Uterus (tissue), 4 donors: Measurements from ENCODE around the gene TRIO. TPM values are rescaled to one million over a fixed set of nuclear protein-coding genes. Genes with fewer than 3 reads are reported as not detected.

ENCODE experiments used
- DNase-seq, 2 donors: peaks; one replicate each; pipeline ENCODE4 v3.0.0-alpha.2; 2019 to 2020
- H3K27ac ChIP-seq, 2 donors: fragments of 200-600 bp; sonication (generic); 1 replicate in 1 of 2; 2 replicates in 1 of 2; pipeline ENCODE4 v1.5.1; 2016 to 2018
- H3K27me3 ChIP-seq, 2 donors: fragments of 200-600 bp; sonication (generic); one replicate each; pipeline ENCODE4 v1.5.1; 2018 to 2019; ENCODE audit warnings: control low read depth in 1 of 2
- H3K36me3 ChIP-seq, 2 donors: fragments of 200-600 bp; sonication (generic); one replicate each; pipeline ENCODE4 v1.5.1; 2019; ENCODE audit warnings: control low read depth in 1 of 2
- H3K4me1 ChIP-seq, 2 donors: fragments of 200-600 bp; sonication (generic); one replicate each; pipeline ENCODE4 v1.5.1; 2018 to 2019; ENCODE audit warnings: control low read depth in 1 of 2
- H3K4me3 ChIP-seq, 2 donors: fragments of 200-600 bp; sonication (generic); 1 replicate in 1 of 2; 2 replicates in 1 of 2; pipeline ENCODE4 v1.5.1; 2018 to 2019; ENCODE audit warnings: mild to moderate bottlenecking in 1 of 2
- H3K9me3 ChIP-seq, 2 donors: fragments of 200-600 bp; sonication (generic); one replicate each; pipeline ENCODE4 v1.5.1; 2019; ENCODE audit warnings: control low read depth in 1 of 2
- CTCF ChIP-seq, 4 experiments: fragments of 200-600 bp in 2 of 4; fragments of 450-650 bp in 2 of 4; sonication (generic) in 2 of 4; IDR thresholded peaks; one replicate each; pipeline ENCODE4 v1.5.1; 2016 to 2019; ENCODE audit warnings: antibody characterized with exemption in 4 of 4, mild to moderate bottlenecking in 2 of 4, moderate library complexity in 1 of 4
- POLR2A ChIP-seq, 2 donors: fragments of 450-650 bp; IDR thresholded peaks; one replicate each; pipeline ENCODE4 v1.6.1; 2016; ENCODE audit warnings: antibody characterized with exemption in 2 of 2, mild to moderate bottlenecking in 1 of 2, moderate library complexity in 1 of 2
- intact Hi-C: fragments of 100-400 bp; cut with DNase I; formaldehyde crosslinking; loops from one replicate; pipeline ENCODE4 v1.15.1; 2023; ENCODE audit warnings: low total_unique reads
- total RNA-seq, 4 donors: library from RNA; depleted of rRNA in 3 of 4; stranded (reverse); fragments of >200 nt in 3 of 4; gene quantifications; one replicate each; pipeline versions ENCODE4 v1.1.0 to v1.2.4, GENCODE V29; 2014 to 2023
- donor health status: DM: yes; HTN: yes; CAD: no.

TRIO gene
- total RNA-seq, 4 donors from 2014 or later: 93.5 to 234 (median 207) TPM

DNA sequence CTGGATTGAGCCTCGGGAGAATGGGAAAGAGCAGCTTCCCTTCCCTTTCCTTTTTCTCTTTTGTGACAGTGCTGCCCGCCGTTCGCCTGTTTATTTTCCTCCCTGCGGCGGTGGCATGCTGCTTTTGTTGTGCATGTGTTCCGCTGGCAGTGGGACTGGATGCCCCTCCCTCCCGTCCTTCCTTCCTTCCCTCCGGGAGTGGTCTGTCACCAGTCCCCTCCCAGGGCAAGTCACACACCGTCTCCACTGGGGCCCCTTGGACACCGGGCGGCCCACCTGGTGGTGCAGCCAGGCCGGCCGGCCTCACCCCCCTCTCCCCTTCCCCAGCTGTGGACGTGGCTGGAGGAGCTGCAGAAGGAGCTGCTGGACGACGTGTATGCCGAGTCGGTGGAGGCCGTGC lies 214.7 kb downstream of the TRIO start:
- H3K4me3 ChIP-seq: no peak overlapping the region
- TF ChIP-seq POLR2A (IDR thresholded peaks at IDR 0.05) (no peak), CTCF (IDR thresholded peaks at IDR 0.05) (no peak)
- H3K27ac ChIP-seq: no peak overlapping the region
- no peaks in the 10 kb centered on the region for H3K4me1 ChIP-seq
- no peaks in the 10 kb centered on the region for H3K36me3 ChIP-seq
- no peak for DNase-seq
- H3K27me3 ChIP-seq: no peaks in the 10 kb centered on the region
- intact Hi-C loops: no loop called here
- H3K9me3 ChIP-seq: no peaks in the 10 kb centered on the region

- no peak overlapping the region for H3K4me3 ChIP-seq
- no peaks in the 10 kb centered on the region for H3K27me3 ChIP-seq
- H3K36me3 ChIP-seq: no peaks in the 10 kb centered on the region
- no peak for DNase-seq
- no peak for TF ChIP-seq CTCF (IDR thresholded peaks at IDR 0.05)
- no peak for TF ChIP-seq POLR2A (IDR thresholded peaks at IDR 0.05)
- no peak overlapping the region for H3K27ac ChIP-seq
- no peaks in the 10 kb centered on the region for H3K9me3 ChIP-seq
- no peaks in the 10 kb centered on the region for H3K4me1 ChIP-seq
- intact Hi-C loops: no loop called here
Observed at GRCh38 chr5:14358536-14358935, 215.4 kb downstream of the TRIO start.

DNA sequence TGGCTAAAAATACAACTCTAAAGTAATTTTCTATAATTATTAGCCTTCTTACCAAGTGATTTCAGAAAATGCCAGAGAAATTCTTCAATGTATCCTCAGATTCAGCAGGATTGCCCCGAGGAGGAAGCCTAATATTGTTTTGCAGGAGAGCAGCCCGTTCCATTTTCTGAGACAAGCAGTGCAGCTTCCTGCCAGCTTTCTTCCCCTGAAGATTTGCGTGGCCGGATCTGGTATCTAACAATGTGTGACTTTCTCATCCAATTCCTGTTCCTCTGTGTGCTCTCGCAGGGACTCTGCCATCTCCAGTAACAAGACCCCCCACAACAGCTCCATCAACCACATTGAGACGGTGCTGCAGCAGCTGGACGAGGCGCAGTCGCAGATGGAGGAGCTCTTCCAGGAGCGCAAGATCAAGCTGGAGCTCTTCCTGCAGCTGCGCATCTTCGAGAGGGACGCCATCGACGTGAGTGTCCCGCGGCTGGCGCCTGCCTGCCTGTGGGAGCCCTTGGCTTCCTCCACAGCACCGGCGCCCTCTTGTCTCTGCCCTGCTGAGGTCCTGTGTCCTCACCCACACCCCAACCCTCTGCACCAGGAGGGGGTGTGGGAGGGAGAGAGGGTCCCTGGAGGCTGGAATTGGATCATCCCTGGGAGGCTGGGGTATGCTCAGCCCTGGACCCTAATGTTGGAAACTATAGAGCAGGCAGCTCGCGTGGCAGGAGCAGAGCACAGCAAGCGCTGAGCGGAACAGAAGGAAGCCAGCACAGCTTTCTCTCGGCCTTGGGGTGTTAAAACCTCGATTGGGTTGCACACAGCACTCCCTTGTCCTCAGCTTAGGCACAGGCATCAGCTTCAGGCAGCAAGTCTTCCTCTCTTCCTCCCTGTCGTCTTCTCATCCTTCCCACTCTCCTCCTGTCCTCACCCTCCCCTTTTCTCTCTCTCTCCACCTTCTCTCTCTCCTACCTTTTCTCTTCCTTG lies 216.2 kb downstream of the TRIO start:
- H3K4me1 ChIP-seq: no peaks in the 10 kb centered on the region
- H3K4me3 ChIP-seq: no peak overlapping the region
- no peak for TF ChIP-seq CTCF (IDR thresholded peaks at IDR 0.05)
- no peak for TF ChIP-seq POLR2A (IDR thresholded peaks at IDR 0.05)
- H3K27ac ChIP-seq: no peak overlapping the region
- DNase-seq: no peak
- intact Hi-C loops: no loop called here
- no peaks in the 10 kb centered on the region for H3K9me3 ChIP-seq
- no peaks in the 10 kb centered on the region for H3K27me3 ChIP-seq
- no peaks in the 10 kb centered on the region for H3K36me3 ChIP-seq

DNA sequence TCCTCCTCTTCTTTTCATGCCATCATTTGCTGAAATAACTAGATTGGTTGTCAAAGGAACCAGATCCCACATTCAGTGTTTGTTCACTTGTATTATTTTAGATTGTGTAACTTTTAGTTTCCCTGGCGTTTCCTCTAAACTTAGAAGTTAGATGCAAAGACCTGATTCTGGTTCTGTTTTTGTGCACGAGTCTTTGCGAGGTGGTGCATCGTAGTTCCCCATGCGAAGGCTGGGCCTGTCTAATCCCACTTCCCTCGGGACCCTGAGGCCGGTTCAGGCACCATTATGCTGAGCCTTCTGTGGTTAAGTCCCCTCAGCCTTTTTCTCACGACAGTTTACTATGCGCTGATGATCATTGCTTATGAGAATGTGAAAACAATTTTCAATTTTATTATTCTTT lies 219.3 kb downstream of the TRIO start:
- H3K27me3 ChIP-seq: no peaks in the 10 kb centered on the region
- no peaks in the 10 kb centered on the region for H3K9me3 ChIP-seq
- H3K36me3 ChIP-seq: no peaks in the 10 kb centered on the region
- TF ChIP-seq POLR2A (IDR thresholded peaks at IDR 0.05): no peak
- no peak for TF ChIP-seq CTCF (IDR thresholded peaks at IDR 0.05)
- no peak overlapping the region for H3K4me3 ChIP-seq
- no peaks in the 10 kb centered on the region for H3K4me1 ChIP-seq
- DNase-seq: no peak
- intact Hi-C loops: no loop called here
- no peak overlapping the region for H3K27ac ChIP-seq

DNA sequence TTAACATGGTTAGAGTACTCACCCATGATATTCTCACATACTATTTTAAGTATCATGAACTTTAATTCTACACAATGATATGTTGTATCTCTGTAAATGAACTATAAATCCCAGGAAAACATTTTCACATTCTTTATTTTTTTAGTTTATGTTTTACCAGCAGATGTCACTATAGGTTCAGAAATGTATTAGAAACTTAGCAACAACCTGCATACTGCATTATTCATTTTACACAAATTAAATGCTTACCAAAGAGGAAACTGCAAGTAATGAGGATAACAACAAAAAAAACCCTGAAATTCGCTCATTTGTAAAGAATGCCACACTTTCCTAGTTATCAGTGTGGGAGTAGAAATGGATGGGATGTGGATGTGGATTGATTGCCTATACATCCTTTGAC lies 221.0 kb downstream of the TRIO start:
- no peak for DNase-seq
- H3K27me3 ChIP-seq: no peaks in the 10 kb centered on the region
- H3K4me1 ChIP-seq: no peaks in the 10 kb centered on the region
- TF ChIP-seq CTCF (IDR thresholded peaks at IDR 0.05): peak in 1 of 4 experiments; percentile 7
- TF ChIP-seq POLR2A (IDR thresholded peaks at IDR 0.05): no peak
- no peaks in the 10 kb centered on the region for H3K36me3 ChIP-seq
- H3K27ac ChIP-seq: no peak overlapping the region
- intact Hi-C loops: no loop called here
- H3K9me3 ChIP-seq: no peaks in the 10 kb centered on the region
- H3K4me3 ChIP-seq: no peak overlapping the region
